Keratinocyte (primary cell): Measurements from ENCODE around the gene CALML5. TPM values are rescaled to one million over a fixed set of nuclear protein-coding genes. Genes with fewer than 3 reads are reported as not detected.

ENCODE experiments used
- DNase-seq: peaks from one replicate; pipeline ENCODE4 v3.0.0-alpha.2; 2011; ENCODE audit warnings: low read depth, missing footprints, low spot score
- FAIRE-seq: peaks from 2 replicates; lab custom pipeline; 2011; peaks lifted over from hg19 to GRCh38; lab: Jason Lieb, UNC
- H2AFZ ChIP-seq: 2 replicates; pipeline ENCODE4 v1.6.0; 2012; ENCODE audit warnings: low read length, control low read depth, inconsistent platforms; ENCODE audit not compliant: control insufficient read depth
- H3K27ac ChIP-seq: 2 replicates; pipeline ENCODE4 v1.5.1; 2011; ENCODE audit warnings: low read length; ENCODE audit not compliant: control insufficient read depth, insufficient read depth
- H3K27me3 ChIP-seq: 3 replicates; pipeline ENCODE4 v1.6.0; 2011; ENCODE audit warnings: low read length; ENCODE audit not compliant: control insufficient read depth, insufficient read depth; ENCODE audit errors: extremely low read depth
- H3K36me3 ChIP-seq, 2 experiments: 2 replicates in 1 of 2; 3 replicates in 1 of 2; pipeline ENCODE4 v1.5.1; 2011; ENCODE audit warnings: low read length in 2 of 2, mild to moderate bottlenecking in 1 of 2; ENCODE audit not compliant: control insufficient read depth in 2 of 2, insufficient read depth in 2 of 2; ENCODE audit errors: extremely low read depth in 1 of 2
- H3K4me1 ChIP-seq: 3 replicates; pipeline ENCODE4 v1.5.1; 2011; ENCODE audit warnings: low read length; ENCODE audit not compliant: control insufficient read depth, insufficient read depth; ENCODE audit errors: extremely low read depth
- H3K4me2 ChIP-seq: 3 replicates; pipeline ENCODE4 v1.6.0; 2011; ENCODE audit warnings: low read depth, low read length; ENCODE audit not compliant: control insufficient read depth, insufficient read depth; ENCODE audit errors: extremely low read depth
- H3K4me3 ChIP-seq, 3 experiments: fragments of 200-600 bp in 1 of 3; sonication (generic) in 1 of 3; 2 replicates in 2 of 3; 3 replicates in 1 of 3; pipeline ENCODE4 v1.5.1; 2011 to 2016; ENCODE audit warnings: low read length in 3 of 3, mild to moderate bottlenecking in 3 of 3, control low read depth in 2 of 3, inconsistent platforms in 1 of 3, low read depth in 1 of 3, mixed read lengths in 1 of 3, mixed run types in 1 of 3, moderate library complexity in 1 of 3; ENCODE audit not compliant: control insufficient read depth in 2 of 3, insufficient read depth in 2 of 3; ENCODE audit errors: extremely low read depth in 1 of 3
- H3K79me2 ChIP-seq: 2 replicates; pipeline ENCODE4 v1.6.0; 2012; ENCODE audit warnings: low read length; ENCODE audit not compliant: control insufficient read depth, insufficient read depth
- H3K9ac ChIP-seq: 3 replicates; pipeline ENCODE4 v1.6.0; 2011; ENCODE audit warnings: low read length; ENCODE audit not compliant: control insufficient read depth, insufficient read depth; ENCODE audit errors: extremely low read depth
- H3K9me1 ChIP-seq: 3 replicates; pipeline ENCODE4 v1.6.0; 2011; ENCODE audit warnings: low read length; ENCODE audit not compliant: control insufficient read depth, insufficient read depth; ENCODE audit errors: extremely low read depth
- H3K9me3 ChIP-seq: 2 replicates; pipeline ENCODE4 v1.5.1; 2012; ENCODE audit warnings: low read depth, low read length; ENCODE audit not compliant: control insufficient read depth
- H4K20me1 ChIP-seq: 3 replicates; pipeline ENCODE4 v1.6.0; 2011; ENCODE audit warnings: low read length; ENCODE audit not compliant: control insufficient read depth, insufficient read depth; ENCODE audit errors: extremely low read depth
- EZH2 ChIP-seq: IDR thresholded peaks from one replicate; pipeline ENCODE4 v1.6.1; 2012; ENCODE audit warnings: inconsistent platforms, mild to moderate bottlenecking, low read length, moderate library complexity
- dilution Hi-C: fragments of 300-500 bp; cut with MboI; formaldehyde crosslinking; loops from one replicate; pipeline ENCODE4 v1.7.0; 2020; ENCODE audit warnings: low sequenced_read_pairs; ENCODE audit not compliant: extremely low pct_ligation_motif_present
- polyA plus RNA-seq, 5 experiments: library from polyadenylated mRNA; depleted of rRNA in 3 of 5; stranded (reverse) in 3 of 5; stranded (forward) in 1 of 5; unstranded in 1 of 5; fragments of >200 nt; gene quantifications; 1 replicate in 1 of 5; 2 replicates in 3 of 5; 3 replicates in 1 of 5; pipeline versions ENCODE4 v1.2.1 to v1.2.3, GENCODE V29; 2011 to 2012; ENCODE audit warnings: missing spikeins in 2 of 5, low read depth in 1 of 5, low replicate concordance in 1 of 5
- TF ChIP-seq, protein P1 (sequence below), 3 experiments: IDR thresholded peaks in 1 of 3; conservative IDR thresholded peaks in 1 of 3; optimal IDR thresholded peaks in 1 of 3; 2 replicates in 2 of 3; 3 replicates in 1 of 3; pipeline versions ENCODE3 to v1.5.1; 2011; ENCODE audit warnings: low read length in 3 of 3, mild to moderate bottlenecking in 3 of 3, moderate library complexity in 2 of 3, control low read depth in 1 of 3, inconsistent platforms in 1 of 3; ENCODE audit not compliant: insufficient read depth in 2 of 3; ENCODE audit errors: extremely low read depth in 1 of 3

CALML5 gene
- polyA plus RNA-seq, 1 donor (not counting 4 experiments of a cell fraction or from before 2014, with no cell fraction given) = 5.7 TPM

DNA sequence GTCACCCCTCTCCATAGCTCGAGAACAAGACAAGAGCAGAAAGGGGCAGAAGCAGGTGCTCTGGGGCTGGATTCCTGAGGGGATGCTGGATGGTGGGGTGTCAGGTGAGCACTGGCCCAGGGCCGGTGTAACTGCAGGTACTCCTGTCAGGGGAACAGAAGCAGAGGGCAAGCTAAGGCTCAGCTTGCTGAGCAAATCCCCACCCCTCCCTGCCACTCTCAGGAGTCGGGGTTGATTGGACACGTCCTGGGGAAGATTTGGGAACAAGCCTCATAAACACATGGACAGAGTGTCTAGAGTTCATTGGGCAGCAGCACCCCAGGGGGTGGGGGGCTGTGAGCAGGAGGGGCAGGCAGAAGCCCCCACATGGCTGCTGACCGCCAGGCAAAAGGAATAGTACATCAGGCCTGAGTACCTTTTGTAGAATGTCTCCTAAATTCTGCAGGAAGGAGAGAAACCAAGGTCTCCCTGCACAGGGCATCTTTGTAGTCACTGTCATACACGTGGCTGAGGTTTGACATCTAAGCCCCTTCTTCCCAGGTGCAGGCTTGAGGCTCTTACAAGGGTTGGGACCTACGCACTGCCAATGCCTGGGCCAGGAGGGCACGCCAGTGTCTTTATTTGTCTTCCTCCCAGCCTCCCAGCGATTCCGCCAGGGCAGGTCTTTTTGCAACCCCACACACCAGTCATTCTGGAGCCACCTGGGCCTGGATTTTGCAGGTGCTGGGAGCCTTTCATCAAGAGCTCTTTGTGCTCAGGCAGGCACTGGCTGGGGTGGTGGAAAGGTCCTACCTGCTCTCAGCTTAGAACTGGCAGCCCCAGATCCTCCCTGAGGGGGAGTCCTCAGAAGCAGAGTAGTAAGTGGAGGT lies 28.2 kb upstream of the CALML5 start:
- FAIRE-seq = no peak
- no peak overlapping the region for H3K4me2 ChIP-seq
- TF ChIP-seq, protein P1, sequence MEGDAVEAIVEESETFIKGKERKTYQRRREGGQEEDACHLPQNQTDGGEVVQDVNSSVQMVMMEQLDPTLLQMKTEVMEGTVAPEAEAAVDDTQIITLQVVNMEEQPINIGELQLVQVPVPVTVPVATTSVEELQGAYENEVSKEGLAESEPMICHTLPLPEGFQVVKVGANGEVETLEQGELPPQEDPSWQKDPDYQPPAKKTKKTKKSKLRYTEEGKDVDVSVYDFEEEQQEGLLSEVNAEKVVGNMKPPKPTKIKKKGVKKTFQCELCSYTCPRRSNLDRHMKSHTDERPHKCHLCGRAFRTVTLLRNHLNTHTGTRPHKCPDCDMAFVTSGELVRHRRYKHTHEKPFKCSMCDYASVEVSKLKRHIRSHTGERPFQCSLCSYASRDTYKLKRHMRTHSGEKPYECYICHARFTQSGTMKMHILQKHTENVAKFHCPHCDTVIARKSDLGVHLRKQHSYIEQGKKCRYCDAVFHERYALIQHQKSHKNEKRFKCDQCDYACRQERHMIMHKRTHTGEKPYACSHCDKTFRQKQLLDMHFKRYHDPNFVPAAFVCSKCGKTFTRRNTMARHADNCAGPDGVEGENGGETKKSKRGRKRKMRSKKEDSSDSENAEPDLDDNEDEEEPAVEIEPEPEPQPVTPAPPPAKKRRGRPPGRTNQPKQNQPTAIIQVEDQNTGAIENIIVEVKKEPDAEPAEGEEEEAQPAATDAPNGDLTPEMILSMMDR (optimal IDR thresholded peaks at IDR 0.05 in 1 of 3, IDR thresholded peaks at IDR 0.05 in 1 of 3, conservative IDR thresholded peaks at IDR 0.05 in 1 of 3; ENCODE audit: extremely low read depth in 1 of 3, insufficient read depth in 2 of 3, low read length in 3 of 3) = no peak
- no peak for TF ChIP-seq EZH2
- no peak overlapping the region for H3K4me3 ChIP-seq
- no peak for DNase-seq
- no peaks in the 10 kb centered on the region for H3K9me1 ChIP-seq
- no peak overlapping the region for H3K27ac ChIP-seq
- no peak overlapping the region for H2AFZ ChIP-seq
- H3K9me3 ChIP-seq = no peaks in the 10 kb centered on the region
- no peaks in the 10 kb centered on the region for H3K79me2 ChIP-seq
- no peaks in the 10 kb centered on the region for H4K20me1 ChIP-seq
- dilution Hi-C loops = no loop called here
- H3K36me3 ChIP-seq = no peaks in the 10 kb centered on the region
- no peaks in the 10 kb centered on the region for H3K27me3 ChIP-seq
- peaks cover 40% of the 10 kb centered on the region for H3K4me1 ChIP-seq
- no peak overlapping the region for H3K9ac ChIP-seq

DNA sequence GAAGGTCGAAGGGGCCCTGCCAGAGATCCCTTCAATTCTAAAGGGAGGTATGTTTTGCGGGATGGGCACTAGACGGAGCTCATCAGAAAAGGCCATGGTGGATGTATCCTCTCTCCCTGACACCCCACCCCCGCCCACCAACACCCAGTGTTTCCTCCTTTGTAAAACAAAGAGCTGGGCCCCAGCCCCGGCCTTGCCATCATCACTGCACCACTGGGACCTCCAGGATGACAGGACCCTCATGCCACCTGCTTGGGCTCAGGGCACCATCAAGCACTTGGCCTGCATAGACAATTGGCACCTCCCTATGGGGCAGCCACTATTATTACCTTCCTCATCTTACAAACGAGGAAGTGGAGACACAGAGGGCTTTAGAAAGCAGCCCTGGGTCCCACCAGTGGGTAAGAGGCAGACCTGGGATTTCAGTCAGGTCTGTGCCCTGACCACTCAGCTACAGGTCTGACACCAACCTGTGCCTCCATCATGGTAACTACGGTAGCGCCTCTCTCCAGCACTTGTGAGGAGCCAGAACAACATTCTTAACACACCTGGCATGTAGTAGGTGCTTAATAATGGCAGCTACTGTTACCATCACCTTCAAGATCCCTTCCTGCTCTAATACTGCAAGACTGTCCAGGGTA lies 27.4 kb upstream of the CALML5 start:
- Histone ChIP-seq H3K27ac (no peak overlapping the region), H3K4me2 (no peak overlapping the region), H3K4me3 (no peak overlapping the region), H3K9me3 (no peaks in the 10 kb centered on the region), H3K36me3 (no peaks in the 10 kb centered on the region), H3K9me1 (no peaks in the 10 kb centered on the region), H2AFZ (no peak overlapping the region), H3K4me1 (peaks cover 32% of the 10 kb centered on the region), H3K27me3 (no peaks in the 10 kb centered on the region), H3K9ac (peak overlapping the region; percentile 4), H3K79me2 (no peaks in the 10 kb centered on the region), H4K20me1 (no peaks in the 10 kb centered on the region)
- dilution Hi-C loops = no loop called here
- FAIRE-seq (peak; percentile 9), DNase-seq (no peak)
- TF ChIP-seq, protein P1 (optimal IDR thresholded peaks at IDR 0.05 in 1 of 3, IDR thresholded peaks at IDR 0.05 in 1 of 3, conservative IDR thresholded peaks at IDR 0.05 in 1 of 3; ENCODE audit: extremely low read depth in 1 of 3, insufficient read depth in 2 of 3, low read length in 3 of 3) = no peak
- TF ChIP-seq EZH2 = no peak
